Measurements from ENCODE around the gene GCNT4.

Gene GCNT4

GRCh38 chr5:75050415-75050814, 1.9 kb downstream of the GCNT4 start:
- no peak for DNase-seq (ENCODE audit: low spot score)

DNA sequence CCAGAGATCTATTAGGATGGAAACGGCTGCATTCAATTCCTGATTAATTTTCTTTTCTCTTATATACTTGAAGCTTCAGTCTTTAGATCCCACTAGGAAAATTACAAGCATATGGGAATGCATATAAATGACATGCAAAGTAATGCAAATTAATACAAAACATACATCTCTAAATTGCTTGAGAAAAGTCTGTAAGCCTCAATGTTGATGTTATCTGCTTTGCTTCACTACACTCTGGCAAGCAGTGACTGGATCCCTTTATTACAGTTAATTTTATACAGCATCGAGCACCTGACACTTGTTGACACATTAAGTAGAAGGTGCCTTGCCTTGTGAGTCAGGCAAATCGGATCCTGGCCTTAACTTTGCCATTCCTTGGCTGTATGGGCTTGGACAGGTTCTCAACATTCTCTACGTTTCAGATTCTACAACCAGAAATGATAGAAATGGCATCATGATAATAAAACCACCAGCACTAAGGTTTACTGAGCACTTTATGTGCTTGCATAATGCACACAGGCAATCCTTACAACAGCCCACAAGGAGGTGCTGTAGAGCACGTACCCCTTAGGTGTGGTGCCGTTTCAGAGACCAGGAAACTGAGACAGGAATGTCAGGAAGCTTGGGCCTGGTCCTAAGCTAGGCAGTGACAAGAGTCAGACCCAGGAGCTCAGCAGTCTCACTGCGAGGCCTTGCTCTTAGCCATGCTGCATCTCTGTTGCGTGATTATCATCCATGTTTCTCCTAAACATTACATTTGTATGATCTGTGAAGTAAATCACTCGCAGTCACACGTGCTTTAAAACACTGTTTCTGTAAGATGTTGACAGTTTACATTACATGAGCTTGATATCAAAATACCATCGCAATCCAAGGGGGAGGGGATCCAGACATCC, 2.7 kb downstream of the GCNT4 start:
- DNase-seq (ENCODE audit: low spot score): peak; percentile 44

GRCh38 chr5:75048457-75048953, 3.9 kb downstream of the GCNT4 start:
- no peak for DNase-seq (ENCODE audit: low spot score)

- DNase-seq (ENCODE audit: low spot score): no peak
These were observed 5.0 kb downstream of the GCNT4 start for GRCh38 chr5:75047356-75047755.

DNA sequence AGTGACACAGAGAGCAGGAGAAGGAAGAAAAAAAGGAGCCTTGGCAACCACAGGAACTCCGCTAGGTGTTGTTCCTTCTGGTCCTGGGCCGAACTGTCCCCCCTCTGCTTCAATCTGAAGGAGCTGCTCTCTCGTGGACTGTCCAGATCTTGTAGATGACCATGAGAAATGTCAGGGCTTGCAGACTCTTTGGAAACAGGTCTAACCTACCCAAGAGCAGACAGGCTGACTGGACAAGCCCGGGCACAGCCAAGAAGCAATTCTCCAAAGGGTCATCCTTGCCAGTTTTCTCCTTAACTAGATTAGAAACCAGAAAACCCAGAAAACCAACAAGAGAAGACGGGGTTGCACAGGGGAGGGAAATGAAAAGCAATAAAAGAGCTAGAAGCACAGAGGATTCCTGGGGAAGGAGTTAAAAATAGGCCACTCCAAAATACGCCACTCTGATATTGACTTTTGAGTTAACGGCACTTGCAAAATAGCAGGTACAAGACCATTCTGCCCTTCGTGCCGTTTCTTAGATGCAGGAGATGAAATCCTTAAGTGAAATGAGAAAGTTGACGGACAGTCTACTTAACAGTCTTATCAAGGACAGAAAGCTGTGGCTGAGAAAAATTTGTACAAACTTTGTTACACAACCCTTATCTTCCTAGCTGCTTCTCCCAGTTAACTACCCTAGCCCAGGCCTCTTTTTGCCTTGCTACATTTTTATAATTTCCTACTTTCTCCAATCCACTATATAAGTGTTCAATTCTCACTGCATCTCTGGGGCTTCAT, 5.8 kb downstream of the GCNT4 start:
- no peak for DNase-seq (ENCODE audit: low spot score)

- DNase-seq (ENCODE audit: low spot score): no peak
These were observed 7.3 kb downstream of the GCNT4 start for GRCh38 chr5:75045071-75045470.

- DNase-seq (ENCODE audit: low spot score): no peak
These were observed 8.0 kb downstream of the GCNT4 start for GRCh38 chr5:75044406-75044805.

DNA sequence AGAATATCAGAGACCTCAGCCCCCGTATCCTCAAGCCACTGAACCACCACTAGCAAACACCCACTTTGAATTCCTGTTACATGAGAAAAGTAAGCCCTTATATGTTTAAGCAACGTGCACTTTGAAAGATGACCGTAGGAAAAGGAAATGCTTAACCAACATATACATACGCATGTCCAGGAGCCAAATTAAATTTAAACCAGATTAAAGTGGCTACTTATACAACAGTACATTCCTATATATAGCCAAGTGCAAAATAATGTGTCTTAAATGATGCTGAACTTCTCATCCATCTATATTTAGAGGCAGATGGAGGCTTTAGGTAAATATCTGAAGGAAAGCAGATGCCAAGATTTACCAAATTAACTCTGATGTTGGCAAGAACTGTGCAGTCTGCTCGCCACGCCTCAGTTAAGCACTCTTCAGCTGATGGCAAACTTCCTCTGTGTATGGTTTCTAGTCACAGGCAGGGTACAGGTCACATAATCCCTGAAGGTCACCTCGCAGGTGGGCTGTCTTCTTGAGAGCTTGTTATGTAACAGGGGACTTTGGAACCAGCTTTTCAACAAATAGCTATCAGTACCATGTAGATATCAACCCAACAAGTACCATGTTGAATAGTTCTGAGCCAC, 8.6 kb downstream of the GCNT4 start:
- DNase-seq (ENCODE audit: low spot score): no peak

GRCh38 chr5:75042522-75042921, 9.8 kb downstream of the GCNT4 start:
- no peak for DNase-seq (ENCODE audit: low spot score)

GRCh38 chr5:75040973-75041372, 11.4 kb downstream of the GCNT4 start:
- DNase-seq (ENCODE audit: low spot score): no peak

- no peak for DNase-seq (ENCODE audit: low spot score)
These were observed 15.3 kb downstream of the GCNT4 start for GRCh38 chr5:75037106-75037505.

- DNase-seq (ENCODE audit: low spot score): no peak
These were observed 18.1 kb downstream of the GCNT4 start for GRCh38 chr5:75034137-75034739.

DNA sequence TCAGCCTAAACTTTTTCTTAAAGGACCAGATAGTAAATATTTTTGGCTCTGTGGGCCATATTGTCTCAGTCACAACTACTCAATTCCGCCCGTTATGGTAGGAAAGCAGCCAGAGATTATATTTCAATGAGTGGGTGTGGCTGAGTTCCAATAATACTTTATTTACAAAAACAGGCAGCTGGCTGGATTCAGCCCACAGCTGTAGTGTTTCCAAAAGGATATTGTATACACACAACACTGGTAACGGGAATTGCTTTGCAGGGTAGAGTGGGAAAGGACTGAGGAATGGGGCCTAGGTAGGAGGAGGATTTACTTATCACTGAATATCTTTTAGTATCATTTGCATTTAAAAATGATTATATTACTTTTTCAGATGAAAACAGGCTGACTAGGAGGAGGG, 21.0 kb downstream of the GCNT4 start:
- no peak for DNase-seq (ENCODE audit: low spot score)

- DNase-seq (ENCODE audit: low spot score): no peak
These were observed 24.3 kb downstream of the GCNT4 start for GRCh38 chr5:75028090-75028489.

- DNase-seq (ENCODE audit: low spot score): no peak
These were observed 28.8 kb downstream of the GCNT4 start for GRCh38 chr5:75023368-75024159.

DNA sequence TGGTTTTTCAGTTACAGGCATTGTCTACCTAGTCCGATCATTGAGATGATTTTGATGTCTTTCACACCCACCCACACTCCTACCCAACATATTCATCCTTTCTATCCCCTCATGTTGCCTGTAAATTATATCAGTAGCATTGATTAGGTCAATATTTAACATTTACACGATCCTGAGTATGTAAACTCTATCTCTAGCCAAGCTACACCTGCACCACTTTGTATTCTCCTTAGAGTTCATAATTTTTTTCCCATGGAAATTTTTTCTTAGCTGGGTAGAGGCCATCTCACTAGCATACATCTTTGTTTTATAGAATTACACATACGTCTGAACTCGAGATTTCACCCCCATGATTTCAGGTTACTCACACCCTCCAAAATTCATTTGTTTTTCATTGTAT, 30.6 kb downstream of the GCNT4 start:
- DNase-seq (ENCODE audit: low spot score): no peak

- DNase-seq (ENCODE audit: low spot score): no peak
These were observed 31.1 kb downstream of the GCNT4 start for GRCh38 chr5:75021219-75021618.

DNA sequence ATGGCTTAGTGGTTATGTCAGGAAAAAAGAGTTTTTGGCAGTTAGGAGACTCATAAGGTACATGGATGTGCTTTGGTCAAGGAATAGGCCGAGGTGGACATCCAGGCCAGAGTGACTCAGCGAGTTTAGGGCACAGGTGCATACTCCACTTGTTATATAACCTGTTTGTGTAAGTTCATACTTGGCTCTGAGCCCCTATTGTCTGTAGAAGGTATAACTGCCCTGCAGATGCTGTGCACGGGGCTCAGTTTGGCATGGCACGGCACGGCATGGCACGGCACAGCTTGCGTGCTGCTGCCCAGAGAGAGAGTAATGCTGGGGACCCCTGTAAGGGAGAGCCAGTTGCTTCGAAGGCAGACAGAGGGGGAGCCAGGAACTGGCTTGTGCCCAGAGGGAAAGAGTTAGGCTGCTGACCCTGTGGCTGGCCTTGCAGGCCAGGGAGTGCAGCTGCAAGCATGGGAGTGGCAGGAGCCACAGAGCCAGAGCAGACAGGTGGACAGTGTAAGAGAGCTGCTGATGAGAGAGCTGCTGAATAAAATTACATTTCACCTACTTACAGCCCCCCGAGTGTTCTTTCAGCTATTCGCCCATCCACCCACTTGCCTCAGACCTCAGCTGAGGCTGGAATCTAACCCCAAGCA, 32.2 kb downstream of the GCNT4 start:
- no peak for DNase-seq (ENCODE audit: low spot score)

DNA sequence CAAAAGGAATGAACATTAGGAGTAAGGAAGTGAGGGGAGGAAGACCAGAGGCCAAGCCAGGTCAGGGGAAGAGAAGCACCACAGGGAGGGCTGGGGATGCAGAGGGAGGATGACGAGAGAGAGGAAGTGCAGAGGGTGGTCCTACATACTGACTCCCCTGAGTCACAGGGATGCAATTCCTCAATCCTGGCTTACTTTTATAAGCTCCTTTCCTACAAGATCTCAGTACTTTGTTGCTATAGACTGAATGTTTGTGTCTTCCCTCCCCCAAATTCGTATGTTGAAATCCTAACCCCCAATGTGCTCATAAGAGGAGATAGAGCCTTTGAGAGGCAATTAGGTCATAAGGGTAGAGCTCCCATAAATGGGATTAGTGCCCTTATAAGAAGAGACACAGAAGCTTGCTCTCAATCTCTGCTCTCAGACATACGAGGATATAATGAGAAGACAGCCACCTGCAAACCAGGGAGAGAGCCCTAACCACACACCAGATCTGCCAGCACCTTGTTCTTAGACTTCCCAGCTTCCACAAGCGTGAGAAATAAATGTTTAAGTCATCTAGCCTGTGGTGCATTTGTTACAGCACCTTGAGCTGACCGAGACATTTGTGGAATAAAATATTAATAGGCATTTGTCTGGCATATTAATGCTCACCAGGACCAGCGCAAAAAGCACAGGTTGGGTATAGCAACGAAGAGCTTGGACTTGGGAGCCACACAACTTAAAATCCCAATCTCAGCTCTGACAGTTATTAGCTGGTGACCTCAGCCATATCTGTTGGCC, 33.4 kb downstream of the GCNT4 start:
- no peak for DNase-seq (ENCODE audit: low spot score)

GRCh38 chr5:75017971-75018370, 34.4 kb downstream of the GCNT4 start:
- DNase-seq (ENCODE audit: low spot score): no peak

Data from hematopoietic multipotent progenitor cell treated with erythropoietin and hydrocortisone succinate and interleukin-3 and kit ligand, for 15 days (in vitro differentiated cells).